GM12875 (cell line): ENCODE measurements around the gene VWF.

Source experiments
- H3K4me3 ChIP-seq: one replicate; pipeline ENCODE4 v1.5.1; 2011; ENCODE audit warnings: low read depth, low read length, control low read depth
- CTCF ChIP-seq: IDR thresholded peaks from 2 replicates; pipeline ENCODE4 v1.5.1; 2011; ENCODE audit warnings: low read depth, mild to moderate bottlenecking, control low read depth, inconsistent platforms, low read length, moderate library complexity, borderline replicate concordance; ENCODE audit not compliant: insufficient read depth

The VWF gene

GRCh38 chr12:5997260-5997659 is 127.2 kb downstream of the VWF start:
- H3K4me3 ChIP-seq: no peak overlapping the region

GRCh38 chr12:5996459-5996858 is 128.0 kb downstream of the VWF start:
- H3K4me3 ChIP-seq: no peak overlapping the region
- no peak for TF ChIP-seq CTCF

More at GRCh38 chr12:5997260-5997659, 127.2 kb downstream of the VWF start:
- no peak for TF ChIP-seq CTCF

- no peak for TF ChIP-seq CTCF
- no peak overlapping the region for H3K4me3 ChIP-seq
Measured at GRCh38 chr12:5989621-5990020, 134.8 kb downstream of the VWF start.

GRCh38 chr12:5988659-5989116 is 135.8 kb downstream of the VWF start:
- peak; percentile 92 for TF ChIP-seq CTCF
- no peak overlapping the region for H3K4me3 ChIP-seq

- TF ChIP-seq CTCF: no peak
- no peak overlapping the region for H3K4me3 ChIP-seq
Measured at GRCh38 chr12:5988088-5988487, 136.4 kb downstream of the VWF start.

GRCh38 chr12:5987573-5987972 is 136.9 kb downstream of the VWF start:
- no peak for TF ChIP-seq CTCF
- H3K4me3 ChIP-seq: no peak overlapping the region

- H3K4me3 ChIP-seq: no peak overlapping the region
- no peak for TF ChIP-seq CTCF
Measured at GRCh38 chr12:5985471-5985870, 139.0 kb downstream of the VWF start.
